Left lung (tissue), 10 donors: ENCODE data around the gene USP46. TPM values are rescaled to one million over a fixed set of nuclear protein-coding genes. Genes with fewer than 3 reads are reported as not detected.

ENCODE experiments used
- ATAC-seq: fragments of 200-7000 bp; cut with Tn5 transposase; one replicate; pipeline ENCODE4 v1.9.1; 2020; ENCODE audit warnings: moderate library complexity
- DNase-seq, 4 donors: peaks; one replicate each; pipeline ENCODE4 v3.0.0-alpha.2; 2013 to 2020
- H3K27ac ChIP-seq, 2 donors: fragments of 200-600 bp; sonication (generic) in 1 of 2; one replicate each; pipeline versions ENCODE4 v1.5.0 to v1.8.0; 2020 to 2021
- H3K27me3 ChIP-seq, 2 donors: fragments of 200-600 bp; sonication (generic) in 1 of 2; one replicate each; pipeline versions ENCODE4 v1.5.0 to v1.8.0; 2020 to 2021
- H3K36me3 ChIP-seq, 2 donors: fragments of 200-600 bp; sonication (generic) in 1 of 2; one replicate each; pipeline versions ENCODE4 v1.5.0 to v1.8.0; 2020 to 2021
- H3K4me1 ChIP-seq, 2 donors: fragments of 200-600 bp; one replicate each; pipeline ENCODE4 v1.8.0; 2021
- H3K4me3 ChIP-seq, 2 donors: fragments of 200-600 bp; sonication (generic) in 1 of 2; one replicate each; pipeline versions ENCODE4 v1.5.0 to v1.8.0; 2020 to 2021; ENCODE audit warnings: mild to moderate bottlenecking in 1 of 2
- H3K9me3 ChIP-seq, 2 donors: fragments of 200-600 bp; sonication (generic) in 1 of 2; one replicate each; pipeline versions ENCODE4 v1.5.0 to v1.8.0; 2020 to 2021
- intact Hi-C, 2 donors: fragments of 100-400 bp; cut with DNase I; formaldehyde crosslinking; loops; one replicate each; pipeline versions ENCODE4 v1.11.2 to v1.14.2; 2022
- polyA plus RNA-seq, 6 donors: library from polyadenylated mRNA; unstranded; fragments of 120-200 nt; gene quantifications; one replicate each; pipeline ENCODE4 v1.2.1, GENCODE V29; 2013; ENCODE audit not compliant: insufficient read length in 6 of 6
- total RNA-seq, 2 donors: library from RNA; stranded (reverse); fragmentation: NEBNext Ultra II Directional; extraction: Animal tissue kit (Norgen Biotek cat#: 25700); gene quantifications; one replicate each; pipeline ENCODE4 v1.2.1, GENCODE V29; 2021
- TF ChIP-seq, protein P1 (sequence below), 2 donors: fragments of 200-600 bp; sonication (generic) in 1 of 2; IDR thresholded peaks; one replicate each; pipeline versions ENCODE4 v1.5.0 to v1.8.0; 2021; ENCODE audit warnings: antibody characterized with exemption in 2 of 2
- donor health status: DM: no; HTN: yes; CAD: no.
- donor health status: DM: no; HTN: no; CAD: no.

USP46 gene
- total and polyA plus RNA-seq, 8 donors, result 18.2 to 26.1 (median 24.9) TPM

DNA sequence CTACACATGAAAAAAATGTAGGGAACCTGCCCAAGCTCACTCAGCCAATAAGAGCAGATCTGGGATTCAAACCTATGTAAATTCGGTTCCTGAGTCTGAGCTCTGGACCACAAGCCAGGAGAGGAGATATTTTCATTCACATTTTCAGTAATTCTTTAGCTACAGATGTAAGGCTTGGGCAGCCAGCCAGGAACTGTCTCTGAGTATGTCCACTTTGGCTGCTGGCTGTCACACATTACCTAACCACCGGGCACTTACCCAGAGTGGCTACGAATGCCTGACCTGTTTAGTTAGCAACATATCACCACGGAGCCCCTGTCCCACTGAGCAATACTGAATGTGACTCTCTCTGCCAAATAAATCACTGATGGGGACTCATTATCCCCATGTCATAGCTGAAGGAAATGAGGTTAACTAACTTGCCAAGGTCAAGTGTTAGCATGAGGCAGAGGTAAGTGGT, 15.3 kb downstream of the USP46 start:
- Histone ChIP-seq H3K4me1 (peaks cover 2 to 17% of the 10 kb centered on the region in 2 donors), H3K27ac (no peak overlapping the region), H3K9me3 (no peaks in the 10 kb centered on the region), H3K27me3 (no peaks in the 10 kb centered on the region), H3K36me3 (no peaks in the 10 kb centered on the region), H3K4me3 (no peak overlapping the region)
- peak; percentile 91 for ATAC-seq
- intact Hi-C loops, result no loop called here
- TF ChIP-seq, protein P1, sequence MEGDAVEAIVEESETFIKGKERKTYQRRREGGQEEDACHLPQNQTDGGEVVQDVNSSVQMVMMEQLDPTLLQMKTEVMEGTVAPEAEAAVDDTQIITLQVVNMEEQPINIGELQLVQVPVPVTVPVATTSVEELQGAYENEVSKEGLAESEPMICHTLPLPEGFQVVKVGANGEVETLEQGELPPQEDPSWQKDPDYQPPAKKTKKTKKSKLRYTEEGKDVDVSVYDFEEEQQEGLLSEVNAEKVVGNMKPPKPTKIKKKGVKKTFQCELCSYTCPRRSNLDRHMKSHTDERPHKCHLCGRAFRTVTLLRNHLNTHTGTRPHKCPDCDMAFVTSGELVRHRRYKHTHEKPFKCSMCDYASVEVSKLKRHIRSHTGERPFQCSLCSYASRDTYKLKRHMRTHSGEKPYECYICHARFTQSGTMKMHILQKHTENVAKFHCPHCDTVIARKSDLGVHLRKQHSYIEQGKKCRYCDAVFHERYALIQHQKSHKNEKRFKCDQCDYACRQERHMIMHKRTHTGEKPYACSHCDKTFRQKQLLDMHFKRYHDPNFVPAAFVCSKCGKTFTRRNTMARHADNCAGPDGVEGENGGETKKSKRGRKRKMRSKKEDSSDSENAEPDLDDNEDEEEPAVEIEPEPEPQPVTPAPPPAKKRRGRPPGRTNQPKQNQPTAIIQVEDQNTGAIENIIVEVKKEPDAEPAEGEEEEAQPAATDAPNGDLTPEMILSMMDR (IDR thresholded peaks at IDR 0.05), result no peak
- DNase-seq, result peak in 2 of 4 donors; percentile 38 to 71

DNA sequence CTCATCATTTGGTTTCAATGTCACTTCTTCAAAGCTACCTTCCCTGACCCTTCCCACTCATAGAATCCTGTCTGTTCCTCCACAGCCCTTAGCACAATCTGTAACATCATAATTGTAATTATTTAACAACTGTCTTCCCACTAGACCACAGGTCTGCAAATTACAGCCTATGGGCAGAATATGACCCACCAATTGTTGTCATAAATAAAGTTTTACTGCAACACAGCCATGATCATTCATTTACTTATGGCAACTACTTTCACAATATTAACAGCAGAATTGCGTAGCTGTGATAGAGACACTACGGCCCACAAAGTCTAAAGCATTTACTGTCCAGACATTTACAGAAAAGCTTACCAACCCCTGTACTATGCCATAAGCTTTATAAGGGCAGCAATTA, 15.9 kb downstream of the USP46 start:
- Histone ChIP-seq H3K4me3 (no peak overlapping the region), H3K36me3 (no peaks in the 10 kb centered on the region), H3K9me3 (no peaks in the 10 kb centered on the region), H3K27me3 (no peaks in the 10 kb centered on the region), H3K4me1 (peaks cover 2 to 17% of the 10 kb centered on the region in 2 donors), H3K27ac (no peak overlapping the region)
- intact Hi-C loops, result no loop called here
- DNase-seq (no peak), ATAC-seq (no peak)
- TF ChIP-seq, protein P1 (IDR thresholded peaks at IDR 0.05), result no peak

DNA sequence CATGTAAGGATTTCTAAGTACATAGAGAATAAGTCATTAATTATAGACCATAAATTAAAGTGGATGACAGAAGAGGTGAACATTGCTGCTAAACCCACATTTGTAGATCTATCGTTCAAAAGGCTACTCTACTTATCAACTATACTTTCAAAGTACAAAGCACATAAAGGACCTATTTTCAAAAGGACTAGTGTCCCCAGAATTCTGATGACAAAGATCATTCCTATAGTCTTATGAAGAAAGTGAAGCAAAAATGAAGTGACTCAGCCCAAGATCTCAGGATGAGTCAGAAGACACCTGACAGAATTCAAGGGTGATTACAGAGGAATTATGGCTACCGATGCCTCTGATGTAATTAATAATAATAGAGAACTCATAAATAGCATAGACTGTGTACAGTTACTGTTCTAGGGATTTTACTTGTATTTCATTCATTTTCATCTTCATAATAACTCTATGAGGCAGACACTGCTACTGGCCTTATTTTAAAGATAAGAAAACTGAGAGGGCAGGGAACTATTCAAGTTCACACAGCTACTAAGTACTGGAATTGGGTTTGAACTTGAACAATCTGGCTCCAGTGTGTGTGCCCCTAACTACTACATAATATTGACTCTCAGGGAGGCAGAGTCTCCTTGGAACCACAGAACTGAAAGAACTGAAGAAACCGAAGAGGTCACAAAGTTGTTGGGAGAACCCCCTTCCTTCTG, 17.1 kb downstream of the USP46 start:
- Histone ChIP-seq H3K27ac (no peak overlapping the region), H3K4me3 (no peak overlapping the region)

DNA sequence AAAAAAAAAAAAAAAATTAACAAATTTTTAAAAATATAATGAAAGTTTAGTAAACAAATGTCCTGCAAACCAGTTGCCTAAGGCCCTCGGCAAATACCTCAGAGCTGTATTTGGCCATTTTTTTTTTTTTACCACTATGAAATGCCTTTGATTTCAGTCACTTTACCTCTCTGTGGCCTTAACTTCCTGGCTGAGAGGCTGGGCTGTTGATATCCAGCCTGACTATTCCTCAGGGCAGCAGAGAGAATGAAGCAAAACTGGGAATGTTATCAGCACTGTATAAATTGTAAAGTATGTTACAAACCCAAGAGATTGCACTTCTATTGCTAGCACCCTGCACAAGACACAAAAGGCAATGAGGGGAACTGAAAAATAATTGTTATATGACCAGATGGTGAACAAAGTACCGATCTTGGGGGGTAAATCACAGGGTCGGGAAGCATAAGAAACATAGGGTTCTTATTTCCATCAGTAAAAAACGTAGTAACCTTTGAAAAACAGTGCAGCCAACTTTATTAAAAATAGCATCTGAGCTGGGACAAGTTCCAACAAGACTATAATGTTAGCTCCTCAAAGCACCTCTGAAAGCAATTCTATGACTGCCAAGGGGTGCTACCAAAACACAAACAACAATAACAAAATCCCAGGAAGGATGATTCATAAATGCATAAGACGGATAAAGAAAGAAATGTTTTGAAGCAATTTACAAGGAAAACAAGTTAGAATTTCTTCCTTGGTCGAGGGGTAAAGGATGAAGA, 18.1 kb downstream of the USP46 start:
- Histone ChIP-seq H3K9me3 (no peaks in the 10 kb centered on the region), H3K4me3 (no peak overlapping the region), H3K36me3 (no peaks in the 10 kb centered on the region), H3K27me3 (no peaks in the 10 kb centered on the region), H3K27ac (peak overlapping the region in 1 of 2 donors; percentile 20), H3K4me1 (peaks cover 2 to 17% of the 10 kb centered on the region in 2 donors)
- TF ChIP-seq, protein P1 (IDR thresholded peaks at IDR 0.05), result no peak
- DNase-seq (no peak), ATAC-seq (no peak)
- intact Hi-C loops, result no loop called here

More for the DNA sequence above, 17.1 kb downstream of the USP46 start:
- H3K36me3 ChIP-seq, result no peaks in the 10 kb centered on the region
- peaks cover 2 to 17% of the 10 kb centered on the region in 2 donors for H3K4me1 ChIP-seq
- TF ChIP-seq, protein P1 (IDR thresholded peaks at IDR 0.05), result no peak
- intact Hi-C loops, result no loop called here
- no peak for DNase-seq
- H3K9me3 ChIP-seq, result no peaks in the 10 kb centered on the region
- H3K27me3 ChIP-seq, result no peaks in the 10 kb centered on the region
- ATAC-seq, result no peak

DNA sequence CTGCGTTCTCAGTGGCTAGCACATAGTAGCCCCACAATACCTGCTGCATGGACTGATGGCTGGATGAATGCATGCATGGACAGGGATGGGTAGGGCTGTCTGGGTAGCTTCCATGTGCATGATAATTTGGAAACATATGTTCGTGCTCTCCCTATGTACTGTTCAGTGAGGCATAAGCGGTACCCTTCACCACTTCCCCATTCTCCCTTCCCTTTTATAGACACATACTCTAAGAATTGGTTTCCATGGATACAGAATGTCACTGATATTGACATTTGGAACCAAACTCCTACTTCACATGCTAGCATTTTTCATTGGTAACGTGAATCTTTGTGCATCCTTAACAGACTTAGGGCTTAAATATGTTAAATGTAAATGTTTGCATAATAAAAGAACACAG, 20.4 kb downstream of the USP46 start:
- DNase-seq, result no peak
- H3K4me3 ChIP-seq, result no peak overlapping the region
- H3K36me3 ChIP-seq, result no peaks in the 10 kb centered on the region
- no peaks in the 10 kb centered on the region for H3K27me3 ChIP-seq
- TF ChIP-seq, protein P1 (IDR thresholded peaks at IDR 0.05), result no peak
- no peaks in the 10 kb centered on the region for H3K9me3 ChIP-seq
- intact Hi-C loops, result no loop called here
- no peak for ATAC-seq
- no peak overlapping the region for H3K27ac ChIP-seq
- peaks cover 2 to 15% of the 10 kb centered on the region in 2 donors for H3K4me1 ChIP-seq
